GM12865 (cell line): Measurements from ENCODE around the gene PPM1J.

Source experiments
- DNase-seq: peaks from one replicate; pipeline ENCODE4 v3.0.0; 2010; ENCODE audit warnings: low read depth
- H3K4me3 ChIP-seq: 2 replicates; pipeline ENCODE4 v1.5.1; 2011; ENCODE audit warnings: mild to moderate bottlenecking, low read depth, low read length, control low read depth
- TF ChIP-seq, protein P1 (sequence below): IDR thresholded peaks from 2 replicates; pipeline ENCODE4 v1.5.1; 2011; ENCODE audit warnings: low read length, control low read depth, low read depth, inconsistent platforms; ENCODE audit not compliant: insufficient read depth; ENCODE audit errors: missing control alignments

The PPM1J gene

DNA sequence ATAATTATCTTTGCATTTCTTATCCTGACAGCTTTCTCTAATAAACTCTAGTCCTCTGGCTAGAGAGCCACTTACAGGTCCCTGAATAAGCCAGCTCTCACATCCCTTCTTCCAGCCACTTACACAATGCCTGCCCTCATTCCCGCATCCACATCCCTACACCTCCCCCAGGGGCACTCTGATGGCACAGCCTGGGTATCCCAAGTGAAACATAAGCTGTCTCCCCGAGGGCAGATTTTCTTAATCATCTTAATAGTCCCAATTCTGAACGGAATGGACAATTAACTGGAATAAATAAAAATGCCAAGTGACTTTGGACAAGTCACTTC is 13.1 kb downstream of the PPM1J start:
- no peak overlapping the region for H3K4me3 ChIP-seq
- DNase-seq: no peak
- TF ChIP-seq, protein P1, sequence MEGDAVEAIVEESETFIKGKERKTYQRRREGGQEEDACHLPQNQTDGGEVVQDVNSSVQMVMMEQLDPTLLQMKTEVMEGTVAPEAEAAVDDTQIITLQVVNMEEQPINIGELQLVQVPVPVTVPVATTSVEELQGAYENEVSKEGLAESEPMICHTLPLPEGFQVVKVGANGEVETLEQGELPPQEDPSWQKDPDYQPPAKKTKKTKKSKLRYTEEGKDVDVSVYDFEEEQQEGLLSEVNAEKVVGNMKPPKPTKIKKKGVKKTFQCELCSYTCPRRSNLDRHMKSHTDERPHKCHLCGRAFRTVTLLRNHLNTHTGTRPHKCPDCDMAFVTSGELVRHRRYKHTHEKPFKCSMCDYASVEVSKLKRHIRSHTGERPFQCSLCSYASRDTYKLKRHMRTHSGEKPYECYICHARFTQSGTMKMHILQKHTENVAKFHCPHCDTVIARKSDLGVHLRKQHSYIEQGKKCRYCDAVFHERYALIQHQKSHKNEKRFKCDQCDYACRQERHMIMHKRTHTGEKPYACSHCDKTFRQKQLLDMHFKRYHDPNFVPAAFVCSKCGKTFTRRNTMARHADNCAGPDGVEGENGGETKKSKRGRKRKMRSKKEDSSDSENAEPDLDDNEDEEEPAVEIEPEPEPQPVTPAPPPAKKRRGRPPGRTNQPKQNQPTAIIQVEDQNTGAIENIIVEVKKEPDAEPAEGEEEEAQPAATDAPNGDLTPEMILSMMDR: no peak

DNA sequence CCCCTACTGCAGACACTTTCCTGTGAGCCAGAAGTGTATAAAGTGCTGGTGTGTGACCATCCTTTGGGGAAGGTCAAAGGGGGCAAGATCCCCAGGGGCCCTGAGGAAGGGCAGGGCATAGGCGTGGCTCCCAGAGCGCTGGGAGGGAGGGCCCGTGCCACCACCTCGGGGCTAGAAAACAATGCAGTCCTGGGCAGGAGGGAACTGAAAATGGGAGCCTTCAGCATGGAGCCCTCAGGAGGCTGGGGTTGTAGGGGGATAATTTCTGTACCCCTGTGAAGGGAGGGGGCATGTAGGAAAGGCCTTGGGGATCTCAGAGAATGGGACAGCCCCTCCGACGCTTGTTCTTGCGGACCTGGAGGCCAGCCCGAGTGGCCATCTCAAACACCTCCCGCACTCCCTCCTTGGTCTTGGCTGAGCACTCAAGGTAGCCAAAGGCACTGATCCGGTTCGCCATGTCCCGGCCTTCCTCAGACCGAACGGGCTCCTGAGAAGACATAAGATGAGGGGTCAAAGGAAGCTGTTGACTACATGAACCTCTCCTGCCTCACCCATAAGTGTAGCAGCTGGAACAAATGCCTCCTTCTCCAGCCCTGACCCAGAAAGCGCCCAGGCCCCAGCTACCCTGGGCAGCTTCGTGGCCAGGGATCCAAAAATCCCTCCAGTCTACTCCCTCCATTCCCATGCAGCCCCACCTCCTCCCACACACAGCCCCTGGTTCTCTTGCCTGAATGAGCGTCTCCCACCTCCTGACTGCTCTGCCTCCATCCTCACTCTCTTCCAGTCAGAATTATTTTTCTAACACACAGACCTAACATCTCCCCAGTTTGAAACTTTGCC is 13.7 kb downstream of the PPM1J start:
- no peak overlapping the region for H3K4me3 ChIP-seq
- TF ChIP-seq, protein P1: no peak
- DNase-seq: no peak

DNA sequence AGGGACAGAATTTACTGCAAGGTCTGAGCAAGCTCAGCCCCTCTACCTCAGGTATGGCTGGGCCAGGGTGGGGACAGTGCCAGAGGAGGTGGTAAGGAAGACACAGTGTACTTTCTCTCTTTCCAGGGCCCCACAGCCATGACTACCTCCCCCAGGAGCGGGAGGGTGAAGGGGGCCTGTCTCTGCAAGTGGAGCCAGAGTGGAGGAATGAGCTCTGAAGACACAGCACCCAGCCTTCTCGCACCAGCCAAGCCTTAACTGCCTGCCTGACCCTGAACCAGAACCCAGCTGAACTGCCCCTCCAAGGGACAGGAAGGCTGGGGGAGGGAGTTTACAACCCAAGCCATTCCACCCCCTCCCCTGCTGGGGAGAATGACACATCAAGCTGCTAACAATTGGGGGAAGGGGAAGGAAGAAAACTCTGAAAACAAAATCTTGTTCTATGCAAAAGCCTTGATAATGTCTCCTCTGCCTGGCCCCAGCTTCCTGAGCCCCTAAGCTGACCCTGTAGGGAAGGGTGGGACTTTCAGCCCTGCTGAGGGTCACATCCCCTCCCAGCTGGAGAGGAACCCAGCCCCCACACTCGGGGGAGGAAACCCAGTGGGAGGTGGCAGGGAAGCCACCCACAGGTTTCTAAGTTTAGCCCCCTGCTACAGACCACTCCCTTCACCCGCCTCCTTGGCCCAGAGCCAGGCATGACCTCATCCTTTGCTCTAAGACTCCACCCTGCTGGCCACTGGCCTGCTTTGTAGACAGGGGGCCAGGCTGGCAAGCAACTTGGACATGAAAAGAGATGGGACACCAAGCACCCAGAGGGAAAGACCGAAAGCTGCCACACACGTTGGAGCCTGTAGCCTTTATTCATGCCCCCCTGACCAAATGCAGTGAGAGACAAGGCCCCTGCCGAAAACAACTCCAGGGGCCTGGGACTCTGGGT is 14.6 kb downstream of the PPM1J start:
- peak; percentile 83 for DNase-seq
- TF ChIP-seq, protein P1: no peak
- H3K4me3 ChIP-seq: no peak overlapping the region

DNA sequence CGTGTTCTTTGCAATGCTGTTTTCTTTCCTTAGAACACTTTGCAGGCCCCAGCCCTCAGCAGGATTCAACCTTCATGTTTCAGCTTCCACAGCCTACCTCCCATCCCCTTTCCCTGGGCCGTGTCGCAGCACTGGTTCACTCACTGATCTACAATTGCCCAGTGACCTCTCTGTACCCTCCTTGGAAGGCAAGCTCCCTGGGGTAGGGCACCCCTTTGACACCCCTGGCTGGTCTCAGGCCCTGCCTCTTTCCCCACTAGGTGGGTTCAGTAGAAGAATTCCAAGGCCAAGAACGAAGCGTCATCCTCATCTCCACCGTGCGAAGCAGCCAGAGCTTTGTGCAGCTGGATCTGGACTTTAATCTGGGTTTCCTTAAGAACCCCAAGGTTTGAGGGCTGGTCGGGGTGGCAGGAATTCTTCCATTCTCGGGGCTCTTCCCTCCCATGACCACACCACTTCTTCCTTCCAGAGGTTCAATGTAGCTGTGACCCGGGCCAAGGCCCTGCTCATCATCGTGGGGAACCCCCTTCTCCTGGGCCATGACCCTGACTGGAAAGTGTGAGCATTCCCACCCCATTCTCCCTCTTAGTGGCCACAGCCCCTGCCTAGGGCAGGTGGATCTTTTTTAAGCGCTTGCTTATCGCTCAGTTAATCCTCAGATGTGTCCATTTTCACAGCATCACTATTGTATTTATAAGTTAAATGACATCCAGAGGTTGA is 15.5 kb downstream of the PPM1J start:
- TF ChIP-seq, protein P1: no peak
- no peak for DNase-seq
- H3K4me3 ChIP-seq: no peak overlapping the region

DNA sequence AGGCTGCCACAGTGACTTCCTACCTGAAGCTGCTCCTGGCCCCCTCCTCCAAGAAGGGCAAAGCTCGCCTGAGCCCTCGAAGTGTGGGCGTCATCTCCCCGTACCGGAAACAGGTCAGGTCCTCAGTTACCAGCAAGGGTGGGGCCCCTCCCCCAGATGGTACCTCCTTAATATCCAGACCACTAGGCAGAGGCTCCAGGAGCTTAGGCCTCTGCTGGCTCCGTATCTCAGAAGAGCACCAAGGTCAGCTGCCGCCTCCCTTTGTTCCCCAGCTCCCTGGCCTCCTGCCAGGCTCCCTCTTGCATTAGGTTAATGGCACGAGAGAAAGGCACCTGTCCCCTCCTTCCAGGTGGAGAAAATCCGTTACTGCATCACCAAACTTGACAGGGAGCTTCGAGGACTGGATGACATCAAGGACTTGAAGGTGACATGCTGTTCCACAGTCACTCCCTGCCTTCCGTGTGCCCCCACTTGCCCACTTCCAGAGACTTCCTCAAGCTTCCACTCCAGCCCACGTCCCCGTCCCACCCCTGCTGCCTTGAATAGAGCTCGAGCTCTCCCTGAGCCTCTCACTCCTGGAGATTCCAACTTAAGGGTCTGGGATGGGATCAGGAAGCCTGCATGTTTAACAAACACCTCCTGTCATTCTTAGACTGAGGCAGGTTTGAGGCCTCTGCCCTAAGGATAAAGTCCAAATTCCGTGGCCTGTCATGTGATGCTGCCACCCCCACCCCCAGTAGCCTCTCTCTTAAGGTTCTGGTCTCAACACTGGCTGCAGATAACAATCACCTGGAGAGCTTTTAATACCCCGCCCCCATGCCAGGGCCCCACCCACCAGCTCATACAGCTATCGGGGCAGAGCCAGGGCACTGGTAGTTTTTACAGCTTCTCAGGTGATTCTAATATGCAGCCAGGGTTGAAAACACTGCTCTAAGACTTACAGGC is 16.5 kb downstream of the PPM1J start:
- TF ChIP-seq, protein P1: no peak
- no peak overlapping the region for H3K4me3 ChIP-seq
- no peak for DNase-seq

DNA sequence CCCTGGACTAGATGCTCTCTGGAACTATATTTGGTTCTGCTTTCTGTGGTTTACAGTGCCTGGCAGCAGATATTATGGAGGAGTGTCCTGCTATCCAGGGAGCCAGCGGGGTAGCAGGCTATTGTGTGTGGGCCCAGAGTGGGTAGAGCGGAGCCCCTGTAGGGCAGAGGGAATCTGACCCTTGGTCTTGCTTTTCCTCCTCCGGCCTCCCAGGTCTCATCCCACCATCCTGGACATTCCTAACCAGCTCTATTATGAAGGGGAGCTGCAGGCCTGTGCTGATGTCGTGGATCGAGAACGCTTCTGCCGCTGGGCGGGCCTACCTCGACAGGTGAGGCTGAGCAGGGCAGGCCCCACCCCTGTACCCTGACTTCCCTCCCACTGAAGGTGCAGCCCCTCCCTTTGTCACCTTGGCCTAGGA is 17.3 kb downstream of the PPM1J start:
- TF ChIP-seq, protein P1: no peak
- H3K4me3 ChIP-seq: no peak overlapping the region
- DNase-seq: no peak
